ENCODE results near the gene MCTP1.
"Not testable (repeated sequence)": the region's sequence is repeated elsewhere in the genome, so short reads cannot be mapped to it uniquely, and the experiment has no call there.

Gene MCTP1

DNA sequence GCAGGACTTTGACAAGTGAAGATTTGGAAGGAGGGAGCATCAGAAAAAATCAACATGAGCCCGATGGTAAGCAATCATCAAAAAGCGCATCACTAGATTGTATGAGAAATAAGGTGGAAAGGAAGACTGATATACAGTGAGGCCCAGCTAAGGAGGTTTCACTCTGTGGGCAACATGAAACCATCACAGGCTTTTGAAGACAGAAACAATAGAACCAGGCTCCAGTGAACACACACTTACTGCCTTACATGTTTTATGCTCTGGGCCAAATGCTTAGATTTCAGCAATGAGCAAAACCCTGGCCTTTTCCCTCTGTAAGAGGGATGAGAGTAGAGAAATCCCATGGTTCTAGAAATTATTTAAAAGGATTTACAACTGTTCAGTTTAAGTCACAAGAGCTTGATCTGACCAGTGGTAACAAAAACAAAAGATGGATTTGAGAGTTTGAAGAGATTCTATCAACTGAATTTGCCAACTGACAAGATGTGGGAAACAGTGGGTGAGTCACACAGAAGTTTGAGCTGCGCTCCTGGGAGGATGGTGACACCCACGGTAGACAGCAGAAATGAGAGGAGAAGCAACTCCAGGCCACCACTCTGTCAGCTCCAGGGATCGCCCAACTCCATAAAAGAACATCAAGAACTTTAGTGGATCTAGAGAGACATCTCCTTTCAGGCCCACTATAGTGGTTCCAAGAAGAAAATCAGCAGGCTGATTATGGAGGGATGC lies 261.8 kb downstream of the MCTP1 start:
- DNase-seq: no peak

DNA sequence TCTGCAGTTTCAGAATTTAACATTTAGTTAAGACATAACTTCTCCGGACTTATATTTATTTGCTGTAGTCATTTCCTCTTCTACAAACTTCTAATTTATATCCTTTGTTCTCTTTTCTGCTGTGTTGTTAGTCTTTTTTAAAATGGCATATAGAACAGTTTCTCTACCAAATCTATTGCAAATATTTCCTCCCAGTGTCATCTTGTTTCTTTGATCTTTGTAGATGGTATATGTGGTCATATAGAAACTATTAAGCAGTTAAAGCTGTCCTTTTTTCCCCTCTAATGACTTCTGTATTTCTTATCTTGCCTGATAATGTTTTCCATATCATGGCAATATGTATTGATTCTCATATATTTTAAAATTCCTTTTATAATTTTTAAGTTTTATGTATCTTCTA lies 264.5 kb downstream of the MCTP1 start:
- no peak for DNase-seq

DNA sequence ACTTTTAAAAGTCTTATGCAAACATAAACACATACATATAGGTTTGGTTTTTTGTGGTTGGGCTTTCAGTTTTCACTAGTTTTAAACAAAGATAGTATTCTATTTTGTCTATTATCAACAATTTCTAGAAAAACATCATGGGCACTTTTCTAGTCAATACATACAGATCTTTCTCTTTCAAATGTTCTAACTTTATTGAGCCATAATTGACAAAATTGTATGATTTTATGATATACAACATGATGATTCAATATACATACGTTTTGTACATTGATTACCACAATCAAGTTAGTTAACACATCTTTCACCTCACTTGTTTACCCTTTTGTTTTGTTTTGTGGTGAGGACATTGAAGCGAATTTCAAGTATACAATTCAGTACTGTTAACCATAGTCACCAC lies 265.9 kb downstream of the MCTP1 start:
- no peak for DNase-seq

DNA sequence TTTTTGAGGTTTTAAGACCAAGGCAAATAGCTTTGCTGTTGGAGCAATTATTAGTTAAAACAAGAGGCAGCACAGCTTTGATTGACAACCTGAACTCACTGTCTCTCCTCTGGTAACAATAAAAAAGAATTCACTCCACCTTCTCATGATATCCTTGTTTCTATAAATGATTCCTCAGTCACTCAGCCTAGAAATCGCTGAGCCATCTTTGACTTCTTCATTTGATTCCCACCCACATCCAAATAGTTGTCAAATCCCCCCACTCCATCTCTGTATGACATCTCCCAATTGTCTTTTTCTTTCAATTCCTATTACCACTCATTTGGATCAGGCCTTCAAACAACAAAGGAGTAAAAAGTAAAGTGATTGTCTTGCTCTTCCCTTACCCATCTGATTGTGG lies 266.4 kb downstream of the MCTP1 start:
- DNase-seq: no peak

DNA sequence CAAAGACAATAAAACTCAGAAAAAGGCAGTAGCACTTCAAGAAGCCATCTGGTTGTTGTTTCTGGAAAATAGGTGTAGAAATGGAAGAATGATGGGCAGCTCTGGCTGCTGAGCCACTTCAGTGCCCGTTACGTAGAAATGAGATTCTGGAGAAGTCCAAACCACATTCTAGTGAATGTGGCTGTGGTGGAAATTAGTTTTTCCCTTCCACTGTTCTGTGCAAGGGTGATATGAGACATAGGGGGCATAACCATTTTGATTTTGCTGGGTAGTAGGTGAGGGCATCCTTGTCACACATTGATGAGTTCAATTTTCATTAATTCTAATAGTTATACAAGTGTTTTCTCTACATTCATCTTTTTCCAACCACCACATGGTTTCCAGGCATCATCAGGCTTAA lies 275.1 kb downstream of the MCTP1 start:
- no peak for DNase-seq

DNA sequence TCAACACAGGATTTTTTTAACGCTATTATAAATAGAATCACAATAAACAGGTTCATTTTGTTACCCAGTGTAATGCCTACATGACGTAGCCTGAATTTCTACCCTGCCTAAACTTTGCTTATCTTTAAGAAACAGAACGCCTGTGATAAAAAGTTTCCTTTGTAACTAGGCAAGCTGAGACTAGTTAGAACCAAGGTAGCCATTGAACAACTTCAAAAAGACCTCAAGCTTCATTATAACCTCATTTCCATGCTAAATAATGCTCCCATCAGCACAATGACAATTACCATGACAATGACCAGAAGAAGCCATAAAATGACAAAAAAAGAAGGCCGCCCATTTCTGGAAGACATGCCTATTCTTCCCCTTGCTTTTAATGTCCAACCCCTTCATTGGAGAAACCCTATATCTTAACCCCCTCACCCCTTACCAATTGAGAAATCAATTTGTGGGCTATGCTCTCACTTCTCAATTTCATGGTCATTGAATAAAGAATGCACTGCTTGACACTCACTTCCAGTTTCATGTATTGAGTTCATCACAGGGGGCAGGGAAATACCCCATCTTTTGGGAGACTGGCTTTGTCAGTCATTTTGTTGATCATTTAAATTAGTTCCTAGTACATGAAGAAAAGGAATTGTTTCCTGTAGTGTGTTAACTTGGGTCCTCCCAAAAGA lies 276.8 kb downstream of the MCTP1 start:
- no peak for DNase-seq

DNA sequence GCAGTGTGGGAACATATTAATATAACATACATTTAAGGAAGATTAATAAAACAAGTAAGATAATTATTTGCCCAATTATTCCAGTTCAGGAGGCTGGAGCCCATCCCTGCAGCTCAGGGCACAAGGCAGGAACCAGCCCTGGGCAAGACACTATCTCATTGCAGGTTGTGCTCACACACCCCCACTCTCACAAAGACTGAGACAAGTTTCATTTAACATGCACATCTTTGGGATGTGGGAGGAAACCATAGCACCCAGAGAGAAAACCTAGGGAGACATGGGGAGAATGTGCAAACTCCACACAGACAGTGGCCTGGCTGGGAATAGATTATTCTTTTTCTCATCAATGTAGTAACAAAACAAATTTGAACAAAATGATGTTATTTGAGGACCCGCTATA lies 279.1 kb downstream of the MCTP1 start:
- DNase-seq: no peak

DNA sequence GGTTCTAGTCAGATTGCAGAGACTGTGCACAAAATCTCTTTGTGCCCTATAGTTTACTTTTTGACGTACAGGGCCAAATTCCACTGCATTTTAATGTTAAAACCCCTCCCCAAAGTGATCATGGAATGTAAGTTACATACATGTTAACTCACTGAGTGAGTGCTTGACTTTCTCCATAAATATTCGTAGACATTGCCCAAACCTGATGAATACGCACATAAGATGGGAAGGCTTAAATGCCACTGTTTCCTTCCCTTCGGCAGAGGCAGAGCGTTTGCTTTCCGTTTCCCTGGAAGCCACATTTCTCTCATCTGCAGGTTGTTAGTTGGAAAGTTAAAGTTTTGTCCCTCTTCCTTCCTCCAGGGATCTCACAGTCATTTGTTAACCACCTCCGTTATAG lies 286.2 kb downstream of the MCTP1 start:
- no peak for DNase-seq

DNA sequence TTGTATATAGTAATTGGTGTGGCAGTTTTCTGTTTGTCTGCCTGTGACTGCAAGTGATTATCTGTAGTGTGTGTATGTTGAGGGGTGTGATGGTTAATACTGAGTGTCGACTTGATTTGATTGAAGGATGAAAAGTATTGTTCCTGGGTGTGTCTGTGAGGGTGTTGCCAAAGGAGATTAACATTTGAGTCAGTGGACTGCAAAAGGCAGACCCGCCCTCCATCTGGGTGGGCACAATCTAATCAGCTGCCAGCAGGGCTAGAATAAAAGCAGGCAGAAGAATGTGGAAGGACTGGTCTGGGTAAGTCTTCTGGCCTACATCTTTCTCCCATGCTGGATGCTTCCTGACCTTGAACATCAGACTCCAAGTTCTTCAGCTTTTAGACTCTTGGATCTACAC lies 290.4 kb downstream of the MCTP1 start:
- not testable (repeated sequence) for DNase-seq

DNA sequence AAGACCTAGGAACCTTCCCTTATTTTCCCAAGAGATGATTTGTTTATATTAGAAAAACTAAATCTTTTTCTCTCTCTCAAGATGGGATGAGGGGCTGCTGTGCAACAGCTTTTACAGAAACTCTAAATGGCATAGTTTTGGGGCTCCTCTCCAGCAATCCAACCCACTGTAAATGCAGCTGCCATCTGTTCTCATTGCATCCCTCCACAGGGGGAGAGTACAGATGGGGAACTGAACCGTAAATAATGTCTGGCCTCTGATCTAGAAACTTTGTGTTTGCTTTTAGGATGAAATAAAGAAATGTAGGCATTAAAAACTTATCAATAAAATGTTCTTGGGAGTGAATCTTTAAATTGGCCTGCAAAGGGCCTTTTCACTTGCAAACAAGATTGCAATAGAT lies 291.4 kb downstream of the MCTP1 start:
- DNase-seq: no peak

DNA sequence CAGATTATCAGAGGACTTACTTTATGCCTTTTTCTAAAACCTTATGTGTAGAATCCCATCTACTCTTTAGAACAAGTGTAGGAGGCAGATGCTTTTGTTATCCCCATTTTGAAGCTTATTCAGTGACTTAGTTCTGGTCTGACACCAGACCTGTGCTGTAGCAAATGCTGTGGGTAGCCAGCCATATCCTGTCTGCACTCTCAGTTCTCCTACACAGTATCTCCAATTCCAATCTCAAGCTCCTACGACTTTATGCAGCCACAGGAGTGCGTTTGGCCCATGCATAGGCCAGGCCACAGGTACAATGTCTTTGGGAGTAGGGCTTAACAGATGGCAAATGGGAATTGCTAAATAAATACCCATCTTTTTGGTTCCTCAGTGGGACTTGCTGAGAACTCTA lies 292.6 kb downstream of the MCTP1 start:
- no peak for DNase-seq

DNA sequence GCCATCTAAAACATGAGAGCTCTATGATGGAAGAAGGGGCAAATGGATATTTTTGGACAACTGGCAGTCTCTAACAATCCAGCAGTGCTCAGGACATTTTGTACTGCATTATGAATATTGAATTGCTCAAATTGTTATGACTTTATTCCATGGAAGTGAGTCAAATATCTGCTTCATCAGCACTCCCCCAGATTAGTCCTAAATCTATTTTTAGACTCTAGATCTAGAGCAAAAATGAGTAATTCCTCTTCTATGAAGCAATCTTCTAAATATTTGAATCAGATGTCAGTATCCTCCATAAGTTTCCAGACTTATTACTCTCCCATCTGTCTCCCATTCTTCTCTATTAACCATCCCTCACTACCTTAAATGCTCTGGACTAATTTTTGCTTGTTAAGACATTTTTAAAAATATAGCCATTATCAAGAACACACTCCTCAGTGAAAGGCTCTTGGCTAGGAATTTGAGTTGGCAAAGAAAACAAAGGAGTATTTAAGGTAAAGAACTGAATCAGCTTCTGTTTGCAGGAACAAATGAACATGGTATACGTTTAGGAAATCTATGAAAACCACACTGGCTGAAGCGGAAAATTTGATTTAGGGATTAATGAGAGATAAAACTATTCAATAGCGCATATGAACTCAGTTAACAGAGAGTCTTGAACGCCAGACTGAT lies 300.9 kb downstream of the MCTP1 start:
- DNase-seq: no peak

DNA sequence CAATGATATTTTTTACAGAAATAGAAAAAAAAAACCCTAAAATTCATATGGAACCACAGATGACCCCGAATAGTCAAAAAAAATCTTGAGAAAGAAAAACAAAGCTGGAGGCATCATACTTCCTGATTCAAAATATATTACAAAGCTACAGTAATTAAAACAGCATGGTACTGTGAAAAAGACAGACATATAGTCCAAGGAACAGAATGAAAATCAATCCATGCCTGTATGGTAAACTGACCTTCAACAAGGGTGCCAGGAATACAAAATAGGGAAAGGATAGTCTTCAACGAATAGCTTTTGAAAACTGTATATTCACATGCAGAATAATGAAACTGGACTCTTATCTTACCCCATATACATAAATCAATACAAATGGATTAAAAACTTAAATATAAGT lies 307.5 kb downstream of the MCTP1 start:
- no peak for DNase-seq

DNA sequence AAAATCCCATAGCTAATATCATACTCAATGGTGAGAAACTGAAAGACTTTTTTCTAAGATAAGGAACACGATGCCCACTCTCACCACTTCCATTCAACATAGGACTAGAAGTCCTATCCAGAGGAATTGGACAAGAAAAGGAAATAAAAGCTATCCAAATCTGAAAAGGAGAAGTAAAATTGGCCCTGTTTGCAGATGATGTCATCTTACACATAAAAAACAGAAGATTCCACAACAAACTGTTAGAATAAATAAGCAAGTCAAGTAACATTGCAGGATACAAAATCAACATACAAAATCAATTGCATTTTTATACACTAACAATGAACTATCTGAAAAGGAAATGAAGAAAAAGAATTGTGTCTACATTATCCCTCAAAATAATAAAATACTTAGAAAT lies 308.0 kb downstream of the MCTP1 start:
- DNase-seq: no peak

DNA sequence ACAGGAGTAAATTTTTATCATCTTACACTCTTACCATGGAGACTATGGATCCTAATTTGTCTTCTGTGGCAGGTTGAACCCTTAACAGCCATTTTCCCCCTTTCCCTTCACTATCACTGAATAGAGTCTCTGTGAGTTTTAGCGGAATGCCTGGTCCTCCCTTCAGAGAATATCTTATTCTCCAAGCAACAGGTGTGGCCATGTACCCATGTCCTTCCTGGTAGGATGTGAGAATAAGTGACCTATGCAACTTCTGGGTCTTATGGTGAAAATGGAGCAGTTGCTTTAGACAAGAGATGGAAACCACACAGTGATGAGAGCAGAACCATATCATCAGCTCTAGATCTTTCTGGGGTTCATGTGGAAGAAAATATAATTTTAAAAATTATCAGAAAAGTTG lies 312.6 kb downstream of the MCTP1 start:
- no peak for DNase-seq

DNA sequence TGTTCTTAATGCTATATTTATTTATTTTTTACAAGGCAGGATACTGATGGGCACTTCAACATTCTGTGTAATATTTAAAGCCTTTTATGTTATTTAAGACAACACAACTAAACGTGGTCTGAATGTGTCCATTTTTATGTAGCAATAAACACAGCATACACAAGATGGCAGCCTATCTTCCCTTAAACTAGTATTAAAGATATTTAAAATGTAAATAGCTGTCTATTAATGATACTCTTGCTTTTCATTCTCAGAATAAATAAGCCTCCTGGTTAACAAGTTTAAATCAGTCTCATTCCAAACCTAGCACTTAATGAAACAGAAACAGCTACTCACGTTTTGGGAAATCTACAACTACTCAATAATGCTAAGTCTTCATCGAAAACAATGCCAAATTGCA lies 315.7 kb downstream of the MCTP1 start:
- DNase-seq: no peak

DNA sequence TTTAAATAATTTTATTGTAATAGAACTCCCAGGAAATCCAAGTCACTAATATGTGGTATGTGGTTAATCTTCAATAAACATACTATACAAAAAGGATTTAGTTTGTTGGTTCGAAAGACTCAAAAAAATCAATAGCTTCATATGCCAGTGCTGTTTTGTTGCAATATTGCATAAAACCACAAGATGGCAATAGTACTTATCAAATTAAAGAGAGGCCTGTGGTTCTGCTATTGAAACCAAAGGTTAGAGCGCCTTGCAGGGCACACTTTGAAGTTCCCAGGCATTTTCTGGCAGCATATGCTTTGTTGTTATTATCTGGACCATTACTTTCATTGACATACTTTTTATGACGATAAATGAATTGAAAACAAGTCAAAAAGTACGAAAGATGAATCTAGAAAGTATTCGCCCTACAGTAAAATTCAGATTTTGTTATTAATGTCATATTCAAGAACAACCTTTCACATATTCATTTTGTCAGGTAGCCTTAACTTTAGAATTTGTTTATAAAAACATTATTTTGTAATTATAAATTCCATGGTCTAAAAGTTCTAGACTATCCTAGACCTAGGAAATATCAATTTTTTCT lies 316.3 kb downstream of the MCTP1 start:
- peak; percentile 2 for DNase-seq

DNA sequence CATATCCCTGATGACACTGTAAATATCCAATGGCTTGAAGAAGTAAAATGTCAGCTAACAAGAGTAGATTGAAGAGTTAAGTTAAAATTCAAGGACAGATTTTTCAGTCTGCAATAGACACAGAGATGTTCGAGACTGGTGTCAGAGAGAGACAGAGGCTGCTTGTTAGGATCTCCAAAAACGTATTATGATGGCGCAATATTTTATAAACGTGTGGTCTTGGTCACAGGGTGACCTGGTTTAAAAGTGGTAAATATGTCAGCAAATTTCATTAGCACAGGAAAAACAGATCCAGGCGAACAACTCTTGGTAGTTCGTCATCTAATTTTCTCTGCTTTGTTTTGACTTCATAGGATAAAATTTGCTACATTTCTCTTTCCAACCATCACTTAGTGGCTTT lies 317.4 kb downstream of the MCTP1 start:
- DNase-seq: no peak

DNA sequence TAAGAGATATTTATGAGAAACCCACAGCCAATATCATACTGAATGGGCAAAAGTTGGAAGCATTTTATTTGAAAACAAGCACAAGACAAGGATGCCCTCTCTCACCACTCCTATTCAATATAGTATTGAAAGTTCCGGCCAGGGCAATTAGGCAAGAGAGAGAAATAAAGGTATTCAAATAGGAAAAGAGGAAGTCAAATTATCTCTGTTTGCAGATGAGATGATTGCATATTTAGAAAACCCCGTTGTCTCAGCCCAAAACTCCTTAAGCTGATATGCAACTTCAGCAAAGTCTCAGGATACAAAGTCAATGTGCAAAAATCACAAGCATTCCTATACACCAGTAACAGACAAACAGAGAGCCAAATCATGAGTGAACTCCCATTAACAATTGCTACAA lies 325.6 kb downstream of the MCTP1 start:
- DNase-seq: not testable (repeated sequence)

DNA sequence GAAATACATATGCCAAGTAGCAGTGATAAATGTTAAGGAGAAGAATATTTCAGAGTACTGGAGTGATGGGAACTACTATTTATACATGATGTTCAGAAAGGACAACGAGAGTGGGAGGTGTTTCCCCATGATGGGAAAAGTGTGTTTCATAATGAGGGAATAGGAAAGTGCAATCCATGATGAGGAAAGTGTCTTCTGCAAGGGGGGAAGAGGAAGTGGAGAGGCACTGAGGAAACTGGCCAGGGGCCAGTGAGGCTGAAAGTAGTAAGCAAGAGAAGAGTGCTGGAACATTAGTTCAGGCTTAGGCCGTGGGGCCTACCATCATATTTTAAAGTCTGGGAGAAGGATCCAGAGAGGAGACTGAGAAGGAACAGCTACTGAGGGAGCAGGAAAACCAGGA lies 339.2 kb downstream of the MCTP1 start:
- no peak for DNase-seq

DNA sequence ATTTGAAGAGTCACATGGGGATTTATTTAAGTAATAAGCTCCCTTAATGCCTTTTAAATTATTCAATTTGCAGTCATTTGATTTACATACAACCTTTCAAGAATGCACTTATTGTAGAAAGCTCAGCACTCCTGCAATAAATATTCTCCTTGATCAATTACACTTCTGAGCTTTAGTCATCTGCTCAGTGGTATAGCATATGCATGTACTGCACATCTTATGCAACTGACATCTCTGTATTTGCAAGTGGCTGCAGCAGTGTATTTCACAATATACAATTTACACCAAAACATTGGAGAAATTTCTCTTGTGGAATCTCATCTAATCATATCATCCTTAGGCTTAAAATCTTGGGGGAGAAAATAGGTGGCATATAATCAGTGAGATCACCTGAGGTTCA lies 340.7 kb downstream of the MCTP1 start:
- no peak for DNase-seq

DNA sequence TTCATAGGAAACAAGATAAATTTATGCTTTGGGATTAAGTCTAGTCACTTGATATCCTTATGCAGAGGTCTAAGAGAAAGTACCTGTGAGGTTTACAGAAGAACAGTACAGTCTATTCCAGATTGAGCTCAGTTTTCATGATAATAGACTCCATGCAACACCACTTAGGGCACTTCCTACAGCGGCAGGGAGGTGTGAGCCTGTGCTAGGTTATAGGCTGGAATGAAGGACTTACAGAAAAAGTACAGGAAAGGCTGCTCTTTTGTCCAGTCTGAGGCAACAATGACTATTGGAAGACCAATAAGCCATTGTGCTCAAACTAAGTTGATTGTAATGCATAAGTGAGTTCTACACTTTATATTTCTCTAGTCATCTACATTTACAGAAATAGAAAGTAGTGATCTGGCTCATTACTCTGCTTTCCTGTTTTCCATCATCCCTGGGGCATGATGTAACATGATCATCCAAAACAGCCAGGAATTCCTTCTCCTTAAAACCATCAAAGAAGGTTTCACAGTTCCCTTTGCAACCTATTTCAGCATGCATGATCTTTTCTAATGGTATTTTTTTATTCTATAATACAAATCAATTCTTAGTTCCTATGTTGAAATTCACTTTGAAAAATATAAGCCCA lies 343.7 kb downstream of the MCTP1 start:
- no peak for DNase-seq

DNA sequence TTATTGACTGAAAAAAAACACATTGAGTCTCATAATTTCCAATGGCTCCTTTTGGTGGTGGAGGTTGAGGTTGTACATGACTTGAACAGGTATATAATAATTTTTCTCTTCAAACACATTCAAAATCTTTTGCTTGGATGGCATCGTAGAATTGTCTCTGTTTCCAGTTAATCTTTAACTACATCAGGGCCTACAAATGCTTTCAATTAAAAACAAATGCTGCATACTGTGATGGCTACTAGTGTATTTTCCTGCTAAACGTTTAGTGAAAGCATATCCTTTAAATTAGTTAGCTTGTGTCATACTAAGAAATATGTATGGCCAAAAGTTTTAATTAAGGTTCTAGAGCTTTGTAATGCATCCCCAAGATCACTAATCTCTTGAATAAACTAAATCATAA lies 352.6 kb downstream of the MCTP1 start:
- DNase-seq: no peak
